Adrenal gland (tissue), 19 donors: ENCODE measurements around the gene ZNF619. TPM values are rescaled to one million over a fixed set of nuclear protein-coding genes. Genes with fewer than 3 reads are reported as not detected.

Experiments used
- DNase-seq, 7 donors: peaks; one replicate each; pipeline ENCODE4 v3.0.0-alpha.2; 2019 to 2020
- H3K27ac ChIP-seq, 5 donors: fragments of 200-600 bp; sonication (generic) in 4 of 5; 1 replicate in 3 of 5; 2 replicates in 2 of 5; pipeline versions ENCODE4 v1.5.1 to v1.8.0; 2016 to 2020; ENCODE audit warnings: mild to moderate bottlenecking in 1 of 5
- H3K27me3 ChIP-seq: fragments of 200-600 bp; 2 replicates; pipeline ENCODE4 v1.8.0; 2021
- H3K36me3 ChIP-seq, 2 donors: fragments of 200-600 bp; replicated peaks in 1 of 2; 1 replicate in 1 of 2; 2 replicates in 1 of 2; pipeline versions ENCODE4 v1.5.1 to v1.8.0; 2018 to 2022
- H3K4me1 ChIP-seq, 2 donors: fragments of 200-600 bp; replicated peaks in 1 of 2; 1 replicate in 1 of 2; 2 replicates in 1 of 2; pipeline versions ENCODE4 v1.5.1 to v1.8.0; 2018 to 2021
- H3K4me3 ChIP-seq, 4 donors: fragments of 200-600 bp; sonication (generic) in 3 of 4; one replicate each; pipeline ENCODE4 v1.5.1; 2016 to 2018
- H3K9me3 ChIP-seq, 3 donors: fragments of 200-600 bp; sonication (generic) in 1 of 3; replicated peaks in 1 of 3; 1 replicate in 2 of 3; 2 replicates in 1 of 3; pipeline versions ENCODE4 v1.5.1 to v1.8.0; 2016 to 2021
- CTCF ChIP-seq, 6 experiments: fragments of 450-650 bp in 4 of 6; fragments of 200-600 bp in 2 of 6; sonication (generic) in 1 of 6; IDR thresholded peaks; 1 replicate in 5 of 6; 2 replicates in 1 of 6; pipeline versions ENCODE4 v1.5.1 to v1.8.0; 2016 to 2021; ENCODE audit warnings: antibody characterized with exemption in 6 of 6, mild to moderate bottlenecking in 2 of 6, moderate library complexity in 1 of 6
- POLR2A ChIP-seq, 2 donors: fragments of 450-650 bp; IDR thresholded peaks; one replicate each; pipeline ENCODE4 v1.6.1; 2017; ENCODE audit warnings: antibody characterized with exemption in 2 of 2, mild to moderate bottlenecking in 2 of 2, moderate library complexity in 1 of 2
- WGBS, 4 donors: extraction: QIAGEN DNeasy Blood & Tissue Kit in 2 of 4; methylation state at CpG; one replicate each; pipeline versions ENCODE4 v1.1.5 to v1.1.7; 2013 to 2017; 5-methylcytosine and 5-hydroxymethylcytosine counted together
- intact Hi-C, 2 donors: fragments of 100-400 bp; cut with DNase I; formaldehyde crosslinking; loops; one replicate each; pipeline versions ENCODE4 v1.14.1 to v1.15.0; 2022 to 2023
- long read RNA-seq, 10 donors: library from polyadenylated mRNA in 3 of 10; unstranded in 2 of 10; stranded (forward) in 1 of 10; transcript quantifications; one replicate each; pipeline ENCODE4 v2.0.0 and lab custom pipeline, GENCODE V29; 2021 to 2026
- polyA plus RNA-seq, 3 donors: library from polyadenylated mRNA; stranded (reverse); fragments of 200-250 nt in 2 of 3; fragments of 350-450 nt in 1 of 3; fragmentation: Illumina TruSeq in 1 of 3; extraction: RNeasy Lipid Tissue Mini Kit (QIAGEN cat#74804) in 1 of 3; gene quantifications; one replicate each; pipeline ENCODE4 v1.2.3, GENCODE V29; 2013 to 2014
- total RNA-seq, 9 donors: library from RNA; depleted of rRNA in 4 of 9; stranded (reverse); fragments of >200 nt in 4 of 9; fragments of 120-200 nt in 1 of 9; fragmentation: NEBNext Ultra II Directional in 1 of 9; extraction: Animal tissue kit (Norgen Biotek cat#: 25700) in 1 of 9; gene quantifications; one replicate each; pipeline versions ENCODE4 v1.1.0 to v1.2.4, GENCODE V29; 2013 to 2023
- donor health status: healthy with polysubstance abuse.
- donor health status: Bipolar disorder and iron deficiency.
- donor health status: DM: yes; HTN: yes; CAD: no.
- donor health status: DM: no; HTN: no; CAD: no.
- donor health status: DM: no; HTN: no; CAD: no.
- donor health status: DM: yes; HTN: yes; CAD: no.

ZNF619 gene
- total RNA-seq (10 to 100 TPM in 1 of 9 donors, 1 to 10 TPM in 7, under 1 TPM in 1; 0.79 to 11.0 (median 6.0) TPM), polyA plus RNA-seq (1 to 10 TPM in 2 of 3 donors, under 1 TPM in 1; 0.77 to 4.9 (median 1.2) TPM)
- long read RNA-seq, donor 1 = 0 reads
- long read RNA-seq, donor 2 = 0 reads
- long read RNA-seq, donor 3 = 0 reads
- long read RNA-seq, donor 4, full-length matches to known transcripts = 1 of 1 reads
- long read RNA-seq, donor 4, partial matches to known transcripts = 0 of 1 reads
- long read RNA-seq, donor 4, other reads (novel, unspliced or antisense) = 0 of 1 reads
- long read RNA-seq, donor 5, partial matches to known transcripts = 1 of 3 reads
- long read RNA-seq, donor 5, other reads (novel, unspliced or antisense) = 2 of 3 reads
- long read RNA-seq, donor 6, partial matches to known transcripts = 0 of 1 reads
- long read RNA-seq, donor 6, other reads (novel, unspliced or antisense) = 1 of 1 reads
- long read RNA-seq, donor 7 = 0 reads
- long read RNA-seq, donor 8 = 0 reads
- long read RNA-seq, donor 9, partial matches to known transcripts = 0 of 1 reads
- long read RNA-seq, donor 9, other reads (novel, unspliced or antisense) = 0 of 1 reads
- long read RNA-seq, donor 10 = 0 reads

DNA sequence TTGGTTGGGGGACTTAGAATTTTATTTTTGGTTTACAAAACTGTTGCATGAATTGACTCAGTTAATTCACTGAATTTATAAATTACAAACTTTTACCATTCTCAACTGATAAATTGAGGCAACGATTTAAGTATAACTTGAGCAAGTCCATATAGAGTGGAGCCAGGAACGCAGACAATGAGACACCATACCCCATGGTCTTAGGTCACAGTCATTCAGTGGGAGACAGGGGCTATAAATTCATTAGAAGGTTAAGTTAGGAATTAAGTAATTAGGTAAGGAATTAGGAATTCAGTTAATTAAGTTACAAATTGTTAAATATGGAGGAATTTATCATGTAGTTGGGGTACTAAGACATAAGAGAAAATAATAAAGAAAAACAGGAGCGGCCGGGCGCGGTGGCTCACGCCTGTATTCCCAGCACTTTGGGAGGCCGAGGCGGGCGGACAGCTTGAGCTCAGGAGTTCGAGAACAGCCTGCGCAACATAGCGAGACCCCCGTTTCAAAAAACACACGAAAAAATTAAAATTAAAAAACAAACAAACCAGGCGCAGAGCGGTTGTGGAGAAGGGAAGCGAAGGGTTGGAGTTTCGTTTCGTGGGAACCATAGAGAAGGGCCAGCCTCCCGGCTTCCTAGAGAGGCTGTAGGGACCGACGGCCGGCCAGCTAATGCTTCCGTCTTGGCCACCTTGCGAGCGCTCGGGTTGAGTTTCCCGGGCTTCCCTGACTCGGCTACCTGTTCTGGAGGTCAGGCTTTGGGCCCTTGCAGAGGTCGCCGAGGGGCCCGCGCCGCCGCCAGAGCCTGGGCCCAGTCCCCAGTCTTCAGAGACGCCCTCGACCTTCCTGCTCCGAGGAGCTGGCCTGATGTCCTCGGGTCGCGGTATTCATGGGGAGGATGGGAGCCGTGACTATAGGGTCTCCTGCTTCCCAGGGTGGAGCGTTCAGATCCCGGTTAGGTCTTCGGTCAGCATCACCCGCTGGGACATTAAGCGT lies at the start of gene ZNF619:
Gene ZNF619 (plus strand): TSS at position 645 of the 993 bp plus-strand sequence. CDS start 858 bp downstream, outside the sequence.
- H3K4me3 ChIP-seq = peak within 1 kb of the TSS; percentile 50 to 69 (median 69)
- H3K4me1 ChIP-seq = peaks cover 4 to 6% of the 10 kb centered on the region in 2 donors
- TF ChIP-seq CTCF (IDR thresholded peaks at IDR 0.05) (no peak), POLR2A (IDR thresholded peaks at IDR 0.05) (peak in 1 of 2 donors; percentile 22)
- DNase-seq = peak; percentile 62 to 83 (median 74)
- intact Hi-C loops = loop anchor here in 1 of 2 donors (2.0 kb wide), 1 partner anchor 50 kb away; no protein-coding TSS in a partner anchor
- no peaks in the 10 kb centered on the region for H3K9me3 ChIP-seq
- 6 to 9% (median 8%) methylated on average over 37 to 48 of the region's 48 CpGs for WGBS, 4 donors
- H3K27me3 ChIP-seq = no peaks in the 10 kb centered on the region
- H3K36me3 ChIP-seq = peaks cover 0 to under 1% of the 10 kb centered on the region in 2 donors
- H3K27ac ChIP-seq = peak within 1 kb of the TSS in 3 of 5 donors; percentile 35 to 56 (median 45)

- no peak overlapping the region for H3K4me3 ChIP-seq
- H3K36me3 ChIP-seq = no peaks in the 10 kb centered on the region
- no peak for TF ChIP-seq POLR2A (IDR thresholded peaks at IDR 0.05)
- TF ChIP-seq CTCF (IDR thresholded peaks at IDR 0.05) = no peak
- intact Hi-C loops = no loop called here
- WGBS, 4 donors = 91 to 96% (median 95%) methylated on average over 2 of the region's 2 CpGs
- no peaks in the 10 kb centered on the region for H3K4me1 ChIP-seq
- H3K27me3 ChIP-seq = no peaks in the 10 kb centered on the region
- DNase-seq = no peak
- H3K27ac ChIP-seq = no peak overlapping the region
- no peaks in the 10 kb centered on the region for H3K9me3 ChIP-seq
These were observed 44.1 kb upstream of the ZNF619 start for GRCh38 chr3:40432793-40433192.

- 73 to 77% (median 75%) methylated on average over 5 of the region's 5 CpGs for whole genome bisulfite sequencing, 4 donors
- no peak for TF ChIP-seq CTCF (IDR thresholded peaks at IDR 0.05)
- TF ChIP-seq POLR2A (IDR thresholded peaks at IDR 0.05) = no peak
- Histone ChIP-seq H3K9me3 (no peaks in the 10 kb centered on the region), H3K36me3 (no peaks in the 10 kb centered on the region), H3K4me3 (no peak overlapping the region), H3K4me1 (no peaks in the 10 kb centered on the region), H3K27ac (no peak overlapping the region), H3K27me3 (no peaks in the 10 kb centered on the region)
- intact Hi-C loops = no loop called here
- DNase-seq = no peak
These were observed 39.0 kb upstream of the ZNF619 start for GRCh38 chr3:40437889-40438288.
